Left lung (tissue), 10 donors: ENCODE results near the gene SYNGR1. TPM values are rescaled to one million over a fixed set of nuclear protein-coding genes. Genes with fewer than 3 reads are reported as not detected.
"Not testable (repeated sequence)": the region's sequence is repeated elsewhere in the genome, so short reads cannot be mapped to it uniquely, and the experiment has no call there.

Source experiments
- ATAC-seq: fragments of 200-7000 bp; cut with Tn5 transposase; one replicate; pipeline ENCODE4 v1.9.1; 2020; ENCODE audit warnings: moderate library complexity
- DNase-seq, 4 donors: peaks; one replicate each; pipeline ENCODE4 v3.0.0-alpha.2; 2013 to 2020
- H3K27ac ChIP-seq, 2 donors: fragments of 200-600 bp; sonication (generic) in 1 of 2; one replicate each; pipeline versions ENCODE4 v1.5.0 to v1.8.0; 2020 to 2021
- H3K27me3 ChIP-seq, 2 donors: fragments of 200-600 bp; sonication (generic) in 1 of 2; one replicate each; pipeline versions ENCODE4 v1.5.0 to v1.8.0; 2020 to 2021
- H3K36me3 ChIP-seq, 2 donors: fragments of 200-600 bp; sonication (generic) in 1 of 2; one replicate each; pipeline versions ENCODE4 v1.5.0 to v1.8.0; 2020 to 2021
- H3K4me1 ChIP-seq, 2 donors: fragments of 200-600 bp; one replicate each; pipeline ENCODE4 v1.8.0; 2021
- H3K4me3 ChIP-seq, 2 donors: fragments of 200-600 bp; sonication (generic) in 1 of 2; one replicate each; pipeline versions ENCODE4 v1.5.0 to v1.8.0; 2020 to 2021; ENCODE audit warnings: mild to moderate bottlenecking in 1 of 2
- H3K9me3 ChIP-seq, 2 donors: fragments of 200-600 bp; sonication (generic) in 1 of 2; one replicate each; pipeline versions ENCODE4 v1.5.0 to v1.8.0; 2020 to 2021
- intact Hi-C, 2 donors: fragments of 100-400 bp; cut with DNase I; formaldehyde crosslinking; loops; one replicate each; pipeline versions ENCODE4 v1.11.2 to v1.14.2; 2022
- polyA plus RNA-seq, 6 donors: library from polyadenylated mRNA; unstranded; fragments of 120-200 nt; gene quantifications; one replicate each; pipeline ENCODE4 v1.2.1, GENCODE V29; 2013; ENCODE audit not compliant: insufficient read length in 6 of 6
- total RNA-seq, 2 donors: library from RNA; stranded (reverse); fragmentation: NEBNext Ultra II Directional; extraction: Animal tissue kit (Norgen Biotek cat#: 25700); gene quantifications; one replicate each; pipeline ENCODE4 v1.2.1, GENCODE V29; 2021
- TF ChIP-seq, protein P1 (sequence below), 2 donors: fragments of 200-600 bp; sonication (generic) in 1 of 2; IDR thresholded peaks; one replicate each; pipeline versions ENCODE4 v1.5.0 to v1.8.0; 2021; ENCODE audit warnings: antibody characterized with exemption in 2 of 2
- donor health status: DM: no; HTN: yes; CAD: no.
- donor health status: DM: no; HTN: no; CAD: no.

SYNGR1 gene
- total and polyA plus RNA-seq, 8 donors = 5.5 to 32.0 (median 26.5) TPM

DNA sequence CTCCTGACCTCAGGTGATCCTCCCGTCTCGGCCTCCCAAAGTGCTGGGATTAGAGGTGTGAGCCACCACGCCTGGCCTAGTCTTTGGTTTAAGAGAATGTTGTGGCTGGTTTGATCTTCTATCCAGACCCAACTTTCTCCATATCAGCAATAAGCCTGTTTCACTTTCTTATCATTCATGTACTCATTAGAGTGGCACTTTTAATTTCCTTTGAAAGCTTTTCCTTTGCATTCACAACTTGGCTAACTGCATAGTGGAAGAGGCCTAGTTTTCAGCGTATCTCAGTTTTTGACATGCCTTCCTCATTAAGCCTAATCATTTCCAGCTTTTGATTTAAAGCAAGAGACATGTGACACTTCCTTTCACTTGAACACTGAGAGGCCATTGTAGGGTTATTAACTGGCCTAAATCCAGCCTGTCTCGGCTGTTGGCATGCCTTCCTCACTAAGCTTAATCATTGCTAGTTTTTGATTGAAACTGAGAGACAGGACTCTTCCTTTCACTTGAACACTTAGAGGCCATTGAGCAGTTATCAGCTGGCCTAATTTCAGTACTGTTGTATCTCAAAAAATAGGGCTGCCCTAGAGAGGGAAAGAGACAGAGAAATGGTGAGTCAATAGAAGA lies 17.2 kb upstream of the SYNGR1 start:
- H3K27ac ChIP-seq = no peak overlapping the region
- intact Hi-C loops = no loop called here
- no peaks in the 10 kb centered on the region for H3K27me3 ChIP-seq
- H3K4me3 ChIP-seq = no peak overlapping the region
- no peaks in the 10 kb centered on the region for H3K36me3 ChIP-seq
- no peaks in the 10 kb centered on the region for H3K9me3 ChIP-seq
- TF ChIP-seq, protein P1, sequence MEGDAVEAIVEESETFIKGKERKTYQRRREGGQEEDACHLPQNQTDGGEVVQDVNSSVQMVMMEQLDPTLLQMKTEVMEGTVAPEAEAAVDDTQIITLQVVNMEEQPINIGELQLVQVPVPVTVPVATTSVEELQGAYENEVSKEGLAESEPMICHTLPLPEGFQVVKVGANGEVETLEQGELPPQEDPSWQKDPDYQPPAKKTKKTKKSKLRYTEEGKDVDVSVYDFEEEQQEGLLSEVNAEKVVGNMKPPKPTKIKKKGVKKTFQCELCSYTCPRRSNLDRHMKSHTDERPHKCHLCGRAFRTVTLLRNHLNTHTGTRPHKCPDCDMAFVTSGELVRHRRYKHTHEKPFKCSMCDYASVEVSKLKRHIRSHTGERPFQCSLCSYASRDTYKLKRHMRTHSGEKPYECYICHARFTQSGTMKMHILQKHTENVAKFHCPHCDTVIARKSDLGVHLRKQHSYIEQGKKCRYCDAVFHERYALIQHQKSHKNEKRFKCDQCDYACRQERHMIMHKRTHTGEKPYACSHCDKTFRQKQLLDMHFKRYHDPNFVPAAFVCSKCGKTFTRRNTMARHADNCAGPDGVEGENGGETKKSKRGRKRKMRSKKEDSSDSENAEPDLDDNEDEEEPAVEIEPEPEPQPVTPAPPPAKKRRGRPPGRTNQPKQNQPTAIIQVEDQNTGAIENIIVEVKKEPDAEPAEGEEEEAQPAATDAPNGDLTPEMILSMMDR (IDR thresholded peaks at IDR 0.05) = no peak
- DNase-seq = peak in 1 of 4 donors; percentile 52
- ATAC-seq = peak; percentile 62
- H3K4me1 ChIP-seq = peaks cover 0 to 9% of the 10 kb centered on the region in 2 donors

DNA sequence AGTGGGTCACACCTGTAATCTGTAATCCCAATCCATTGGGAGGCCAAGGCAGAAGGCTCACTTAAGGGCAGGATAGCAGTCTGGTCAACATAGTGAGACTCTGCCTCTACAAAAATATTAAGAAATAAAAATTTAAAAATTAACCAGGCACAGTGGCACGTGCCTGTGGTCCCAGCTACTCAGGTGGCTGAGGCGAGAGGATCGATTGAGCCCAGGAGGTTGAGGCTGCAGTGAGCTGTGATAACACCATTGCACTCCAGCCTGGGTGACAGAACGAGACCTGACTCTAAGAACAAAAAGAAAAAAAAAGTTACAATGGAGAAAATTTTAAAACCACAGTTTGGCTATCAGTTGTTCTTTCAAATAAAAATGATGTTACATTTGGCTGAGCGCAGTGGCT lies 13.4 kb upstream of the SYNGR1 start:
- intact Hi-C loops = no loop called here
- Histone ChIP-seq H3K27me3 (no peaks in the 10 kb centered on the region), H3K27ac (no peak overlapping the region), H3K4me3 (no peak overlapping the region), H3K36me3 (no peaks in the 10 kb centered on the region), H3K4me1 (peaks cover 0 to 4% of the 10 kb centered on the region in 2 donors), H3K9me3 (no peaks in the 10 kb centered on the region)
- DNase-seq (no peak), ATAC-seq (no peak)
- TF ChIP-seq, protein P1 (IDR thresholded peaks at IDR 0.05) = no peak

DNA sequence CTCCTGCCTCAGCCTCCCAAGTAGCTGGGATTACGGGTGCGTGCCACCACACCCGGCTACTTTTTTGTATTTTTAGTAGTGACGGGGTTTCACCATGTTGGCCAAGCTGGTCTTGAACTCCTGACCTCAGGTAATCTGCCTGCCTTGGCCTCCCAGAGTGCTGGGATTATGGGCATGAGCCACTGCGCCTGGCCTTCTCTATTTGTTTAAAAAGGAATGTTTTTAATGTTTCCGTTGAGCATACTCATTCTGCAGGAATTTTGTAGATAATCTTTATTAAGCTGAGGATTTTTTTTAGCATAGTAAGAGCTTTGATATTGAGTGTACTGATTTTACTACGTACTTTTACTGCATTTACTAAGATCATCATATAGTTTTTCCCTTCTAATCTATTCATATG lies 10.0 kb upstream of the SYNGR1 start:
- H3K4me1 ChIP-seq, H3K36me3 ChIP-seq, DNase-seq, intact Hi-C loops, H3K27me3 ChIP-seq, H3K4me3 ChIP-seq, H3K27ac ChIP-seq, ATAC-seq, H3K9me3 ChIP-seq: not testable (repeated sequence)

DNA sequence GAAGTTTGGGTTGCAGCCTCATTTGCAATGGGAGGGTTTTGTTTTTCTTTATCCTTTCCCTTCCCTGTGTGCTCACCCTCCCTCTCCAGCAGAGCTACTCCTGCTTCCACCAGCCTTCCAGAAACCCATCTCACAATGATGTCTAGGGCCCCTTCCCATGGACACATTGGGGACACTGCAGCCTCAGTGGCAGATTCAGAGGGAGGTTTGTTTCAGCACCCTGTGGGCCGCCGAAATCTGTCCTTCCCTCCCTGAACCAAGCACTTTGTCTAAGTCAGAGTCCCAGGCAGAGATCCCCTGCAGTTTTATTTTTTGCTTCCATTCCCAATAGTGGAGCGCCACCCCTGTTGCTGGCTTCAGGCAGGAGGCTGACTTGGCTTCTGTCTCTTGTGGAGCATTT lies 8.6 kb upstream of the SYNGR1 start:
- DNase-seq (no peak), ATAC-seq (no peak)
- Histone ChIP-seq H3K4me3 (no peak overlapping the region), H3K36me3 (no peaks in the 10 kb centered on the region), H3K9me3 (no peaks in the 10 kb centered on the region), H3K4me1 (peaks cover 0 to 3% of the 10 kb centered on the region in 2 donors), H3K27me3 (peaks cover 0 to 4% of the 10 kb centered on the region in 2 donors), H3K27ac (no peak overlapping the region)
- intact Hi-C loops = no loop called here
- TF ChIP-seq, protein P1 (IDR thresholded peaks at IDR 0.05) = no peak

DNA sequence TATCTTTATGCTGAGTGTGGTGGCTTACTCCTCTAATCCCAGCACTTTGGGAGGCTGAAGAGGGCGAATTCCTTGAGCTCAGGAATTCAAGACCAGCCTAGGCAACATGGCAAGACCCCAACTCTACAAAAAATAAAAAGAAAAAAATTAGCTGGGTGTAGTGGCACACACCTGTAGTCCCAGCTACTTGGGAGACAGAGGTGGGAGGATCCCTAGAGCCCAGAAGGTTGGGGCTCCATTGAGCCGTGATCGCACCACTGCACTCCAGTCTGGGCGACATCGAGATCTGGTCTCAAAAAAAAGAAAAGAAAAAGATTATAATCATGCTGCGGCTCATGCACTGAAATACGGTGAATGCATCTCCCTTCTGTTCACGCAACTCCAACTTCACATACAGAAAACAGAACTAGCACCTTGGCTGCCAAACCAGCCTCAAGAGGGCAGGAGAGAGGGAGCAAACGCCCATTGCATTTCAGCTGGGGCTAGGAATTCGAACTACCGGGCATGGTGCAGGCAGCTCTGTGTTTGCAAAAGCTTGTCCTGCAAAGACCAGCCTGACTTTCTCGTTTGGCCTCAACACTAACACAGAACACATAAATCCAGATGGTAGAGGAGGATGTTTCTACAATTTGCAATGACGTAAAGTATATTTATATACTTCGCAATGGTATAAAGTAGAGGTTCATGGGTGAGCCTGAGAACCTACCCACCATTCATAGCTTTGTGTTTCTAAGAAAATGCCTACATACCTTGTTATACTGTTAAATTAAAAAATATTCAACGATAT lies 6.3 kb upstream of the SYNGR1 start:
- Histone ChIP-seq H3K4me3 (no peak overlapping the region), H3K4me1 (peaks cover 0 to 3% of the 10 kb centered on the region in 2 donors), H3K9me3 (no peaks in the 10 kb centered on the region), H3K27me3 (peaks cover 0 to 4% of the 10 kb centered on the region in 2 donors), H3K27ac (no peak overlapping the region), H3K36me3 (no peaks in the 10 kb centered on the region)
- ATAC-seq (peak; percentile 93), DNase-seq (peak in 1 of 4 donors; percentile 75)
- TF ChIP-seq, protein P1 (IDR thresholded peaks at IDR 0.05) = peak; percentile 54 to 59
- intact Hi-C loops = no loop called here
